HS-5 (cell line): ENCODE results near the gene TMEM204.

Experiments
- DNase-seq: peaks from one replicate; pipeline ENCODE4 v3.0.0-alpha.2; 2012; ENCODE audit warnings: low read depth

Gene TMEM204

GRCh38 chr16:1533443-1533951 lies at the start of gene TMEM204:
Gene TMEM204 (plus strand): TSS chr16:1533666. CDS start chr16:1534276, 610 bp downstream.
- DNase-seq = peak; percentile 48

- DNase-seq = no peak
Observed at GRCh38 chr16:1485847-1486496, 47.5 kb upstream of the TMEM204 start.

GRCh38 chr16:1486551-1487390 lies 46.7 kb upstream of the TMEM204 start:
- DNase-seq = no peak

GRCh38 chr16:1487395-1488053 lies 45.9 kb upstream of the TMEM204 start:
- no peak for DNase-seq

- DNase-seq = no peak
Observed at GRCh38 chr16:1488054-1488601, 45.3 kb upstream of the TMEM204 start.

- no peak for DNase-seq
Observed at GRCh38 chr16:1488619-1489018, 44.8 kb upstream of the TMEM204 start, which contains the start of gene PTX4. Gene PTX4 (minus strand): TSS chr16:1488944. CDS start chr16:1488909, 35 bp downstream.

- DNase-seq = no peak
Observed at GRCh38 chr16:1489077-1489476, 44.4 kb upstream of the TMEM204 start.

- DNase-seq = no peak
Observed at GRCh38 chr16:1491327-1491726, 42.1 kb upstream of the TMEM204 start.

- no peak for DNase-seq
Observed at GRCh38 chr16:1492082-1492922, 41.2 kb upstream of the TMEM204 start.

- DNase-seq = peak; percentile 20
Observed at GRCh38 chr16:1492923-1493745, 40.3 kb upstream of the TMEM204 start, which contains the start of gene TELO2. Gene TELO2 (plus strand): TSS chr16:1493360. CDS start chr16:1494282, 922 bp downstream.

GRCh38 chr16:1493746-1494094 lies 39.7 kb upstream of the TMEM204 start:
- no peak for DNase-seq

GRCh38 chr16:1494129-1494640 lies 39.3 kb upstream of the TMEM204 start:
- no peak for DNase-seq

GRCh38 chr16:1494711-1495110 lies 38.8 kb upstream of the TMEM204 start:
- no peak for DNase-seq

GRCh38 chr16:1495211-1495888 lies 38.1 kb upstream of the TMEM204 start:
- DNase-seq = no peak

- DNase-seq = no peak
Observed at GRCh38 chr16:1495889-1496262, 37.6 kb upstream of the TMEM204 start.

GRCh38 chr16:1496464-1496863 lies 37.0 kb upstream of the TMEM204 start:
- no peak for DNase-seq

- no peak for DNase-seq
Observed at GRCh38 chr16:1497014-1497598, 36.4 kb upstream of the TMEM204 start.

- no peak for DNase-seq
Observed at GRCh38 chr16:1498899-1499676, 34.4 kb upstream of the TMEM204 start.
